GM12872 (cell line): Measurements from ENCODE around the gene KIF26B.

Source experiments
- CTCF ChIP-seq: IDR thresholded peaks from 3 replicates; pipeline ENCODE4 v1.5.1; 2011; ENCODE audit warnings: low read depth, mild to moderate bottlenecking, low read length, moderate library complexity; ENCODE audit not compliant: insufficient read depth

Gene KIF26B

DNA sequence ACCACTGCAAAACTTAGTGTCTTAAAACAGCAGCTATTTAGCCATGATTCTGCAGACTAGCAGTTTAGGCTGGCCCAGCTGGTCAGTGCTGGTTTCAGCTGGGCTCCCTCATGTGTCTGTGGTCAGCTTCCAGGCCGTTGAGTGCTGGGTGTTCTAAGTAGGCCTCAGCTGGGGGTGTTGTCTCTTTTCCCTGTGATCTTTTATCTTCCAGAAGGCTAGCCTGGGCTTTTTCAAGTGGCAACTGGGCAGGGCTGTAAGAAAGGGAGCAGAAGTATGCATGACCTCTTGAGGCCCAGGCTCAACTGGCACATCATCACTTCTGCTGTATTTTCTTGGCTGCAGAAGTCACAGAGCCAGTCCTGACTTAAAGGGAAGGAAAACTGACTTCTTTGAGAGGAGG is 136.1 kb downstream of the KIF26B start:
- TF ChIP-seq CTCF: no peak

GRCh38 chr1:245291351-245291750 is 136.6 kb downstream of the KIF26B start:
- TF ChIP-seq CTCF: no peak

DNA sequence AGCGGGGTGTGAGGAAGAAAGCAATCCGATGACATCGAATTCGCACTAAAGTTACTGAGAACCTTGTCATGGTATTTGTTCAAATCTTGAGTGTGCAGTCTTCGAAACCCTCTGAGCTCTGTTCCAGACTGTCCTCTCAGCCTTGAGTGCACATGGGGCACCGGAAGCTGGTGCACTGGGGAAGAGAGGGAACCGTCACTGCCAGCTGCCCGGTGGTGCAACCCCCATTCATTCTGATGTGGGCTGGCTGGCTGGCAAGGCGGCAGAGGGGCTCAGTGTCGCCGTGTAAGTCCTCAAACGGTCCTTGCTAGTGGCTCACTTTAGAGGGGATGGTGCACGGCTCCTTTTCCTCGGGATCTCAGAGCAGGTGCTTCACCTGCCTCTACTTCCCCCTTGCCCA is 137.4 kb downstream of the KIF26B start:
- TF ChIP-seq CTCF: no peak

- no peak for TF ChIP-seq CTCF
These were observed 137.8 kb downstream of the KIF26B start for GRCh38 chr1:245292553-245292952.

DNA sequence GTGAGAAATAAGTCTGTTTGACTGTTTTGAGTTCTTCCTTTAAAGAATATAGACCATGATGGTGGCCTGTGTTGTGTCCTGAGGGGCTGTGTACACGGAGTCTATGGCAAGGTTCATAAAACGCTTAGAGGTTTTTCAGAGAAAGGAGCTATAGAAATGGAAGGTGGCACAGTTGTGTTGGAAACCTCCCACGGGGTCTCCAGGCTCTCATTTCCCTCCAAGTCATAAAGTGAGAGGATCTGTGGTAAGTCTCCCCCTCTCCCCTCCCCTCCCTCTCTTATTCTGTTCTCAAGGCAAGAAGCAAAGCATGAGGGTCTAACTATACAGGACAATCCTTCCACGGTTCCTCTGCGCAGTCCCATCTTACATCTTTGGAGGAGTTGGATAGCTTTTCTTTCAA is 139.2 kb downstream of the KIF26B start:
- no peak for TF ChIP-seq CTCF

DNA sequence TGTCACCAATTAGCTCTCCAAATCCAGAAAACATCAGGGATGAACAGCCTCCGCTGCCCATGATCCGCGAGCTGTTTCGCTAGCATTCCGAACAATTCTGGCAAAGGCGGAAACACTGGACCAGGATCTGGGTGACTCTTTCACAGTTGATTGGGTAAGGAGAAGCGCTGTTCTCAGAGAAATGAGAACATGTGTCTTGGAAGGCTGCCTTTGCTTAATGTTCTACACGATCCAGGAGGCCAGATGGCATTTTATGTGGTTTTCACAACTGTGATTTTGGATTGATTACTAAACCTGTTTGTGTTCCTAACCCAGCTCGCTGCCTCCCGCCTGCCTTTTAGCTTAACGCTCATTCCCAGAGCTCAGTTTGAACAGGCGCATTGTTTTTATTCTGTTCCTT is 144.0 kb downstream of the KIF26B start:
- TF ChIP-seq CTCF: no peak

GRCh38 chr1:245301162-245301580 is 146.4 kb downstream of the KIF26B start:
- no peak for TF ChIP-seq CTCF

- TF ChIP-seq CTCF: no peak
These were observed 147.1 kb downstream of the KIF26B start for GRCh38 chr1:245301921-245302320.
